Tibial nerve (tissue), 4 donors: ENCODE data around the gene TVP23A. TPM values are rescaled to one million over a fixed set of nuclear protein-coding genes. Genes with fewer than 3 reads are reported as not detected.
"Not testable (repeated sequence)": the region's sequence is repeated elsewhere in the genome, so short reads cannot be mapped to it uniquely, and the experiment has no call there.

Experiments used
- DNase-seq, 2 donors: peaks; one replicate each; pipeline ENCODE4 v3.0.0-alpha.2; 2019; ENCODE audit warnings: low spot score in 2 of 2
- H3K27ac ChIP-seq, 4 donors: fragments of 200-600 bp; sonication (generic) in 3 of 4; one replicate each; pipeline ENCODE4 v1.5.1; 2017 to 2019; ENCODE audit warnings: mild to moderate bottlenecking in 1 of 4
- H3K27me3 ChIP-seq, 2 donors: fragments of 200-600 bp; sonication (generic) in 1 of 2; one replicate each; pipeline versions ENCODE4 v1.5.1 to v1.6.0; 2017 to 2019
- H3K36me3 ChIP-seq, 3 donors: fragments of 200-600 bp; sonication (generic); one replicate each; pipeline ENCODE4 v1.5.1; 2018 to 2019
- H3K4me1 ChIP-seq, 4 donors: fragments of 200-600 bp; sonication (generic) in 3 of 4; one replicate each; pipeline ENCODE4 v1.5.1; 2017 to 2019
- H3K4me3 ChIP-seq, 4 donors: fragments of 200-600 bp; sonication (generic) in 3 of 4; one replicate each; pipeline ENCODE4 v1.5.1; 2017 to 2019; ENCODE audit warnings: mild to moderate bottlenecking in 1 of 4, moderate library complexity in 1 of 4
- H3K9me3 ChIP-seq, 4 donors: fragments of 200-600 bp; sonication (generic) in 3 of 4; one replicate each; pipeline ENCODE4 v1.5.1; 2017 to 2019
- EP300 ChIP-seq, 2 donors: sonication (generic); formaldehyde crosslinking; IDR thresholded peaks; one replicate each; pipeline ENCODE4 v1.6.1; 2017; ENCODE audit warnings: antibody characterized with exemption in 2 of 2, mild to moderate bottlenecking in 1 of 2
- POLR2A ChIP-seq, 2 donors: fragments of 450-650 bp; IDR thresholded peaks; one replicate each; pipeline ENCODE4 v1.6.1; 2017; ENCODE audit warnings: antibody characterized with exemption in 2 of 2, mild to moderate bottlenecking in 2 of 2, moderate library complexity in 2 of 2
- WGBS, 2 donors: methylation state at CpG; one replicate each; pipeline ENCODE4 v1.1.5; 2018; 5-methylcytosine and 5-hydroxymethylcytosine counted together
- total RNA-seq, 4 donors: library from RNA; depleted of rRNA; stranded (reverse); fragments of >200 nt; gene quantifications; one replicate each; pipeline ENCODE4 v1.1.0, GENCODE V29; 2016
- TF ChIP-seq, protein P1 (sequence below), 5 experiments: fragments of 200-600 bp in 3 of 5; fragments of 450-650 bp in 2 of 5; sonication (generic) in 3 of 5; IDR thresholded peaks; one replicate each; pipeline ENCODE4 v1.5.1; 2016 to 2019; ENCODE audit warnings: antibody characterized with exemption in 5 of 5, mild to moderate bottlenecking in 3 of 5, moderate library complexity in 2 of 5

The TVP23A gene
- total RNA-seq, 4 donors from 2014 or later = 0.20 to 3.1 (median 0.60) TPM; not detected in 1

DNA sequence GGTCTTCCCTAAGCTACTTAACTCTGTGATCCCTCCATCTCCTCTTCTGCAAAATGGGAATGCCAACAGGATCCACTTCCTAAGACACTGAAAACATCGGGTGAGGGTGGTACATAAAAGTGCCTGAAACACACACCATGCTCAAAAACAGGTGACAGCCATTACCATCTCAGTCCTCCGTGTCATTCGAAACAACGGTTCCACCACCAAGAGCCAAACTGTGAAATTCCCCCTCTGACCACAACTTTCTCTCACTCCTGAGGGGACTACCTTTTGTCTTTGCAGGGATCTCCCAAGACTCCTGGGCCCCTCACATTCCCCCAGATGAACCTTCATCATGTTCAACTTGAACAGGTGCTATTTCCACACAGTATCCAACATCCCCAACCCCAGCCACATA is 38.0 kb downstream of the TVP23A start:
- Histone ChIP-seq H3K9me3 (no peaks in the 10 kb centered on the region), H3K36me3 (no peaks in the 10 kb centered on the region), H3K27ac (no peak overlapping the region), H3K4me3 (no peak overlapping the region), H3K4me1 (no peaks in the 10 kb centered on the region), H3K27me3 (no peaks in the 10 kb centered on the region)
- TF ChIP-seq EP300 (IDR thresholded peaks at IDR 0.05) (no peak), POLR2A (IDR thresholded peaks at IDR 0.05) (no peak)
- TF ChIP-seq, protein P1, sequence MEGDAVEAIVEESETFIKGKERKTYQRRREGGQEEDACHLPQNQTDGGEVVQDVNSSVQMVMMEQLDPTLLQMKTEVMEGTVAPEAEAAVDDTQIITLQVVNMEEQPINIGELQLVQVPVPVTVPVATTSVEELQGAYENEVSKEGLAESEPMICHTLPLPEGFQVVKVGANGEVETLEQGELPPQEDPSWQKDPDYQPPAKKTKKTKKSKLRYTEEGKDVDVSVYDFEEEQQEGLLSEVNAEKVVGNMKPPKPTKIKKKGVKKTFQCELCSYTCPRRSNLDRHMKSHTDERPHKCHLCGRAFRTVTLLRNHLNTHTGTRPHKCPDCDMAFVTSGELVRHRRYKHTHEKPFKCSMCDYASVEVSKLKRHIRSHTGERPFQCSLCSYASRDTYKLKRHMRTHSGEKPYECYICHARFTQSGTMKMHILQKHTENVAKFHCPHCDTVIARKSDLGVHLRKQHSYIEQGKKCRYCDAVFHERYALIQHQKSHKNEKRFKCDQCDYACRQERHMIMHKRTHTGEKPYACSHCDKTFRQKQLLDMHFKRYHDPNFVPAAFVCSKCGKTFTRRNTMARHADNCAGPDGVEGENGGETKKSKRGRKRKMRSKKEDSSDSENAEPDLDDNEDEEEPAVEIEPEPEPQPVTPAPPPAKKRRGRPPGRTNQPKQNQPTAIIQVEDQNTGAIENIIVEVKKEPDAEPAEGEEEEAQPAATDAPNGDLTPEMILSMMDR (IDR thresholded peaks at IDR 0.05) = no peak
- 89 to 94% methylated on average over 4 of the region's 4 CpGs for WGBS, 2 donors
- no peak for DNase-seq

DNA sequence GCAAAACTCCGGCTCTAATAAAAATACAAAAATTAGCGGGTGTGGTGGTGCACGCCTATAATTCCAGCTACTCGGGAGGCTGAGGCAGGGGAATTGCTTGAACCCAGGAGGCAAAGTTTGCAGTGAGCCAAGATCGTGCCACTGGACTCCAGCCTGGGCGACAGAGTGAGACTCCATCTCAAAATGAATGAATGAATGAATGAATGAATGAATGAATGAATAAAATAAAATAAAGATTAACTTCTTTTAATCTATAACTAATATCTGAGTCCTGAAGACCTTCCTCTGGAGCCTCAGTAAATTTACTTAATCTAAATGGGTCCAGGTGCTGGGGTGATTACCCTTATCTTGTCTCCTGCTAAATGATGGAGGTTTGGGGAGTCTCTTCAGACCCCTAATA is 38.7 kb downstream of the TVP23A start:
- not testable (repeated sequence) for H3K36me3 ChIP-seq, H3K4me3 ChIP-seq, H3K27ac ChIP-seq, DNase-seq, H3K27me3 ChIP-seq, H3K4me1 ChIP-seq, H3K9me3 ChIP-seq
- WGBS, 2 donors = 93 to 94% methylated on average over 6 of the region's 6 CpGs

DNA sequence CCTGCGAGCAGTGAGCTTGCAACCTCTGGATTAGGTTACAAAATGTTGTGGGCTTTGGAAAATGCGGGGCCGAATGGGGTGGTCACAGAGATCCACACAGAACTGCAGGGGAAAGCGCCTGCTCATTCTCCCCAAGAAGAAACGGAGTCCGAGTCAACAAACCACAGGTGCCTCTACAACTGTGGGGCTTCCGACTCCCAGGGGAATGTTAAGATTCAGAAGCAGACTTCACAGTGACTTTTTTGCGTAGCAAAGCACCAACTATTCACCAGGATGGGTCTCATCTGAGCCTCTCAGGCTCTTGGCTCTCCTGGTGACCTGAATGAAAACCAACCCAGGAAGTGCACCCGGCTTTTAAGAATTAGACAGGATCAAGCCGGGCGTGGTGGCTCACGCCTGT is 41.2 kb downstream of the TVP23A start:
- Histone ChIP-seq H3K9me3 (no peaks in the 10 kb centered on the region), H3K27ac (no peak overlapping the region), H3K4me3 (no peak overlapping the region), H3K36me3 (no peaks in the 10 kb centered on the region), H3K4me1 (no peaks in the 10 kb centered on the region), H3K27me3 (no peaks in the 10 kb centered on the region)
- TF ChIP-seq, protein P1 (IDR thresholded peaks at IDR 0.05) = no peak
- TF ChIP-seq POLR2A (IDR thresholded peaks at IDR 0.05) (no peak), EP300 (IDR thresholded peaks at IDR 0.05) (no peak)
- DNase-seq = no peak
- WGBS, 2 donors = 92 to 93% methylated on average over 12 of the region's 12 CpGs

DNA sequence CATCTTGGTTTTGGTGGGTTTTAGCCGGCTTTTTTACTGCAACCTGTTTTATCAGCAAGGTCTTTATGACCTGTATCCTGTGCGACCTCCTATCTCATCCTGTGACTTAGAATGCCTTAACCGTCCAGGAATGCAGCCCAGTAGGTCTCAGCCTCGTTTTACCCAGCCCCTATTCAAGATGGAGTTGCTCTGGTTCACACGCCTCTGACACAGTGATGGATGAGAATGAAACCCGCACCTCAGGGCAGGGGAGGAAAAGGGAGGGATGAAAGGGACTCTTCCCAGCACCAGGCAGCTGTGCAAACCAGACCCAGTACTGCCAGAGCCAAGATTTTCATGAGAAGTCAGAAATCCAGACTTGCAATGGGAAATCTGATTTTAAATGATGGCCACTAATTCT is 41.7 kb downstream of the TVP23A start:
- DNase-seq, H3K27ac ChIP-seq, H3K36me3 ChIP-seq, H3K4me1 ChIP-seq, H3K9me3 ChIP-seq, H3K27me3 ChIP-seq, H3K4me3 ChIP-seq: not testable (repeated sequence)
- WGBS, 2 donors = 66 to 73% methylated on average over 6 of the region's 6 CpGs

DNA sequence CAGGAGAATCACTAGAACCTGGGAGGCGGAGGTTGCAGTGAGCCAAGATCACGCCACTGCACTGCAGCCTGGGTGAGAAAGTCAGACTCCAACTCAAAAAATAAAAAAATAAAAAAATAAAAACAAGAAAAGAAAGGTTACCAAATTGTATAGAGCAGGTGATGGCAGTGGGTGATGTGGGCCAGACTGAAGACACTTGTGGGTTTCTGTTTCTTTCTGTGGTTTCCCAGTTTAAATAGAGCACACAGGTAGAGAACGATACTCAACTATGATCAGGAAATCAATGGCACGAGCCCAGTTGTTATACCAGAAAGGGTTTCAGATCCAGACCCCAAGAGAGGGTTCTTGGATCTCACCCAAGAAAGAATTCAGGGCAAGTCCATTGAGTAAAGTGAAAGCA is 42.3 kb downstream of the TVP23A start:
- TF ChIP-seq EP300 (IDR thresholded peaks at IDR 0.05) (no peak), POLR2A (IDR thresholded peaks at IDR 0.05) (no peak)
- TF ChIP-seq, protein P1 (IDR thresholded peaks at IDR 0.05) = no peak
- no peaks in the 10 kb centered on the region for H3K36me3 ChIP-seq
- WGBS, 2 donors = 71 to 75% methylated on average over 4 of the region's 4 CpGs
- no peak for DNase-seq
- H3K9me3 ChIP-seq = no peaks in the 10 kb centered on the region
- H3K4me3 ChIP-seq = no peak overlapping the region
- H3K4me1 ChIP-seq = no peaks in the 10 kb centered on the region
- H3K27me3 ChIP-seq = no peaks in the 10 kb centered on the region
- no peak overlapping the region for H3K27ac ChIP-seq

DNA sequence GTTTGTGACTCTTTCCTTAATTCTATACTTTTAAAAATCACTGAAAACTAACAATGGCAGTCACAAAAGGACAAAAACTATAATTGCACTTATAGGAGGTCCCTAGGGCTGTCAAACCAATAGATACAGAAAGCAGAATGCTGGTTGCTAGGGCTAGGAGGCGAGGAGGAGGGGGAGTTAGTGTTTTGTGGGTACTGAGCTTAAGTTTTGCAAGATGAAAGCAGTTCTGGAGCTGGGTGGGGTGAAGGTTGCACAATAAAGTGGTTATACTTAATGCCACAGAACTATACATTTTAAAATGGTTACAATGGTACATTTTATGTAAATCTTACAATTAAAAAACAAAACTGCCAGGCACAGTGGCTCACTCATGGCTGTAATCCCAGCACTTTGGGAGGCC is 47.7 kb downstream of the TVP23A start:
- Histone ChIP-seq H3K27me3 (no peaks in the 10 kb centered on the region), H3K36me3 (peaks cover 0 to 43% (median 0%) of the 10 kb centered on the region in 3 donors), H3K27ac (no peak overlapping the region), H3K9me3 (no peaks in the 10 kb centered on the region), H3K4me3 (no peak overlapping the region), H3K4me1 (peaks cover 0 to 4% (median 0%) of the 10 kb centered on the region in 4 donors)
- no peak for TF ChIP-seq EP300 (IDR thresholded peaks at IDR 0.05)
- TF ChIP-seq, protein P1 (IDR thresholded peaks at IDR 0.05) = no peak
- TF ChIP-seq POLR2A (IDR thresholded peaks at IDR 0.05) = no peak
- DNase-seq = no peak
- whole genome bisulfite sequencing, 2 donors = 71 to 83% methylated on average over 1 of the region's 1 CpG
